ENCODE data around the gene SLC39A11.

Gene SLC39A11

DNA sequence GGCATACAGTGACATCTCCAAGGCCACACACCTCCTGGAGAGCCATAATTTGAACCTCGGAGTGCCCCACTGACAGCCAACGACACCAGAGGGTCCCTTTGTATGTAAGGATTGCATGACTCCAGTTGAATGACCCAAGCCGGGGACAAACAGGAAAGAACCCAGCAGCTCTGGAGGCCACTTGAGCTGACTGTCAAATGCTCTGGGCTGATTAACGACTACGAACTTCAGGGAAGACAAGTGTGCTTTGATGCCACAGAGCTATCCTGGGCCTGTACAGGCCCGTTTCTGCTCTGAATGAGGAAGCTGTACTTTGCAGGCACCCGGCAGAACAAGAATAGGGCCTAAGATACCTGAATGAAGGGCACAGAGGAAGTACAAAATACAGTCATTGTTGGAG, 404.6 kb downstream of the SLC39A11 start:
- no peak overlapping the region for H3K4me3 ChIP-seq (replicated peaks; ENCODE audit: low read depth, low read length)
- TF ChIP-seq, protein P1, sequence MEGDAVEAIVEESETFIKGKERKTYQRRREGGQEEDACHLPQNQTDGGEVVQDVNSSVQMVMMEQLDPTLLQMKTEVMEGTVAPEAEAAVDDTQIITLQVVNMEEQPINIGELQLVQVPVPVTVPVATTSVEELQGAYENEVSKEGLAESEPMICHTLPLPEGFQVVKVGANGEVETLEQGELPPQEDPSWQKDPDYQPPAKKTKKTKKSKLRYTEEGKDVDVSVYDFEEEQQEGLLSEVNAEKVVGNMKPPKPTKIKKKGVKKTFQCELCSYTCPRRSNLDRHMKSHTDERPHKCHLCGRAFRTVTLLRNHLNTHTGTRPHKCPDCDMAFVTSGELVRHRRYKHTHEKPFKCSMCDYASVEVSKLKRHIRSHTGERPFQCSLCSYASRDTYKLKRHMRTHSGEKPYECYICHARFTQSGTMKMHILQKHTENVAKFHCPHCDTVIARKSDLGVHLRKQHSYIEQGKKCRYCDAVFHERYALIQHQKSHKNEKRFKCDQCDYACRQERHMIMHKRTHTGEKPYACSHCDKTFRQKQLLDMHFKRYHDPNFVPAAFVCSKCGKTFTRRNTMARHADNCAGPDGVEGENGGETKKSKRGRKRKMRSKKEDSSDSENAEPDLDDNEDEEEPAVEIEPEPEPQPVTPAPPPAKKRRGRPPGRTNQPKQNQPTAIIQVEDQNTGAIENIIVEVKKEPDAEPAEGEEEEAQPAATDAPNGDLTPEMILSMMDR (IDR thresholded peaks at IDR 0.05; ENCODE audit: insufficient read depth, low read length, poor library complexity, severe bottlenecking), result no peak
- no peak for DNase-seq (ENCODE audit: extremely low read depth, insufficient read length)
- no peaks in the 10 kb centered on the region for H3K27me3 ChIP-seq (replicated peaks; ENCODE audit: control insufficient read depth, insufficient read depth, low read length)
- H3K36me3 ChIP-seq (ENCODE audit: control insufficient read depth, insufficient read depth, low read length), result no peaks in the 10 kb centered on the region

DNA sequence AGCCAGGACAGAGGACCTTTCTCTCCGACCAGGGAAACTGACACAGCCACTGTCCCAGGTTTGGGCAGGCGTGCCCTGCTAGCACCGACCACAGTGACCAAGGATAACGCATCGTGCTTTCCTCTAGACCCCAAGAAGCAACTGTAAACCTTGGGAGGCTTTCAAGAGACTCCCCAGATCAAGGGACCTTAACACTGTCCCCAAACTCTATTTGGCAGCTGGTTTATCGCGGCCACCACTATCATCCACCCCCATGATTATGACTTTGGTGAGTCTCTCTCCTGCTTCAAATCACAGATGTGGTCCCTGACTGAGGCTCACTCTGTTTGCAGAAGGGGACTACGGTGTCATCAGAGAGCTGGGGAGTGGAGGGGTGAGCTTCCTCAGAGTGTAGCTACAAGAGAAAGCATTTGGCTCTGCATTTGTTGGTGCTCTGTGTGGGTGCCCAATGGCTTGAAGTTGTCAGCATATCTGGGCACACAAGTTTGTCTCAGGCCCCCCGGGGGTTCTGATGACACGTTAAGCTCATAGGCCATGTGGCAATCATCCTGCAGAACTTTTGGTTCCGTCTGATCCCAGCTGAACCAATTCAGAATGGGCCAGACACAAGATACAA, 408.0 kb downstream of the SLC39A11 start:
- DNase-seq (ENCODE audit: extremely low read depth, insufficient read length), result no peak
- H3K4me3 ChIP-seq (replicated peaks; ENCODE audit: low read depth, low read length), result no peak overlapping the region
- H3K27me3 ChIP-seq (replicated peaks; ENCODE audit: control insufficient read depth, insufficient read depth, low read length), result no peaks in the 10 kb centered on the region
- TF ChIP-seq, protein P1 (IDR thresholded peaks at IDR 0.05; ENCODE audit: insufficient read depth, low read length, poor library complexity, severe bottlenecking), result no peak
- H3K36me3 ChIP-seq (ENCODE audit: control insufficient read depth, insufficient read depth, low read length), result no peaks in the 10 kb centered on the region

DNA sequence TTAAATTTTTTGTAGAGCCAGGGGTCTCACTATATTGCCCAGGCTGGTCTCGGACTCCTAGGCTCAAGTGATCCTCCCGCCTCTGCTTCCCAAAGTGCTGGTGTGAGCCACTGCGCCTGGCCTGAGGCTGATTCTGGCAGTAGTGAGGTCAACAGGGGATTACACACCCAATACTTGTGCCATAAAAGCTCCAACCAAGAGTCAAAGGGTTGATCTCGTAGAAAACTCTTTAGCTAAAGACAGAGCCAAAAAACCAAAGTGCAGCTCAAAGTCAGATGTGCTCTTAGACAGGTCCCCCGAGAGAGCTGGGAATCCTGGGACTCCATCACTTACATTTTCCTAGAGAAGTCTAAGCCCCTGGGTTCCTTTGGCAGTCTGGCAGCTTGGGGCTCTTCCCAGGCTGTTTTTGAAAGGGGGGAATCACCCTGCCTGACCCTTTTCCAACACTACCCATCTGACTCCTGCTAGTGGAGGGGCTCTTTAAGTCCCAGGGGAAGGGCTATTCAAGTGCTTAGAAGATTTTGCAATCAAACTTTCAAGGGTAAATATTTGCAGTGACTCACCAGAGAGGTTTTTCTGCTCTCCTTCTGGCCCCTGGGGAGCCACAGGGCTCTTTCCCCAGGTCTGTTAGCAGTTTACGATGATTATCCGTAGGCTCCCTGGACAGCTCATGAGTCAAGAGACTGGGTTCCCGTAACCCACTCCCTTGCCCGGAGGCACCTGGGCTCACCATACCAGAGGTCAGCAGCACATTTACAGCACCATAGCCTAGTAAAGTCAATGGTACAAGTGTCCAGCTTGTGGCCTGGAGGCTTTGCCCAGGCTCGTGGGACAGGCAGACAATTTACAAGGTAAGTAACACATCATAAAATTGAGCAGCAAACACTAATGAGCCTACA, 408.7 kb downstream of the SLC39A11 start:
- Histone ChIP-seq H3K4me3 (replicated peaks; ENCODE audit: low read depth, low read length) (no peak overlapping the region), H3K27me3 (replicated peaks; ENCODE audit: control insufficient read depth, insufficient read depth, low read length) (no peaks in the 10 kb centered on the region), H3K36me3 (ENCODE audit: control insufficient read depth, insufficient read depth, low read length) (no peaks in the 10 kb centered on the region)
- TF ChIP-seq, protein P1 (IDR thresholded peaks at IDR 0.05; ENCODE audit: insufficient read depth, low read length, poor library complexity, severe bottlenecking), result no peak
- no peak for DNase-seq (ENCODE audit: extremely low read depth, insufficient read length)

GRCh38 chr17:72682605-72683004, 409.9 kb downstream of the SLC39A11 start:
- TF ChIP-seq, protein P1 (IDR thresholded peaks at IDR 0.05; ENCODE audit: insufficient read depth, low read length, poor library complexity, severe bottlenecking), result no peak
- DNase-seq (ENCODE audit: extremely low read depth, insufficient read length), result no peak

GRCh38 chr17:72681844-72682243, 410.6 kb downstream of the SLC39A11 start:
- no peaks in the 10 kb centered on the region for H3K27me3 ChIP-seq (replicated peaks; ENCODE audit: control insufficient read depth, insufficient read depth, low read length)
- no peak for DNase-seq (ENCODE audit: extremely low read depth, insufficient read length)
- H3K36me3 ChIP-seq (ENCODE audit: control insufficient read depth, insufficient read depth, low read length), result no peaks in the 10 kb centered on the region
- H3K4me3 ChIP-seq (replicated peaks; ENCODE audit: low read depth, low read length), result no peak overlapping the region
- TF ChIP-seq, protein P1 (IDR thresholded peaks at IDR 0.05; ENCODE audit: insufficient read depth, low read length, poor library complexity, severe bottlenecking), result no peak

More at GRCh38 chr17:72682605-72683004, 409.9 kb downstream of the SLC39A11 start:
- H3K4me3 ChIP-seq (replicated peaks; ENCODE audit: low read depth, low read length), result no peak overlapping the region
- H3K27me3 ChIP-seq (replicated peaks; ENCODE audit: control insufficient read depth, insufficient read depth, low read length), result no peaks in the 10 kb centered on the region
- no peaks in the 10 kb centered on the region for H3K36me3 ChIP-seq (ENCODE audit: control insufficient read depth, insufficient read depth, low read length)
